Measurements from ENCODE around the gene RNF217. TPM values are rescaled to one million over a fixed set of nuclear protein-coding genes. Genes with fewer than 3 reads are reported as not detected.

Gene RNF217
- total and polyA plus RNA-seq, 2 of the 8 experiments (the other 6 are each of a cell fraction or from before 2014, with no cell fraction given) = 2.0 to 8.9 TPM

GRCh38 chr6:125140808-125141207, 178.6 kb downstream of the RNF217 start (continued):
- TF ChIP-seq FOSL1 (IDR thresholded peaks at IDR 0.05; ENCODE audit: insufficient read depth, low read depth, low read length) (no peak), SUZ12 (IDR thresholded peaks at IDR 0.05; ENCODE audit: low read length) (no peak), MAX (IDR thresholded peaks at IDR 0.05) (no peak), POLR2A (IDR thresholded peaks at IDR 0.05; ENCODE audit: control extremely low read depth in 1 of 2, low read depth in 2 of 2, low read length in 2 of 2) (no peak), SP2 (IDR thresholded peaks at IDR 0.05; ENCODE audit: low read length) (no peak)

Other genes with a start within 250 kb of the RNF217 start
- gene TPD52L1, start 191.3 kb downstream of the RNF217 start, total RNA-seq (2021; fragmentation: NEBNext Ultra II Directional; extraction: Animal tissue kit (Norgen Biotek cat#: 25700)) = 7.4 and 9.6 TPM in 2 replicates
- 14.2 and 14.3 TPM in 2 replicates for gene TPD52L1, start 191.3 kb downstream of the RNF217 start, polyA plus RNA-seq (2011; rRNA removed)

Data from H1 (cell line).